ENCODE data around the gene GMPR2.

Gene GMPR2

GRCh38 chr14:24271834-24272263, 39.1 kb downstream of the GMPR2 start:
- DNase-seq (ENCODE audit: low read depth): no peak
- H3K4me3 ChIP-seq (ENCODE audit: low read length): peak overlapping the region; percentile 97
- TF ChIP-seq CTCF (conservative IDR thresholded peaks at IDR 0.05; ENCODE audit: low read length): no peak

GRCh38 chr14:24272467-24272866, 39.7 kb downstream of the GMPR2 start:
- TF ChIP-seq CTCF (conservative IDR thresholded peaks at IDR 0.05; ENCODE audit: low read length): no peak
- no peak overlapping the region for H3K4me3 ChIP-seq (ENCODE audit: low read length)

GRCh38 chr14:24273422-24273998, 40.8 kb downstream of the GMPR2 start:
- no peak for DNase-seq (ENCODE audit: low read depth)
- TF ChIP-seq CTCF (conservative IDR thresholded peaks at IDR 0.05; ENCODE audit: low read length): no peak
- no peak overlapping the region for H3K4me3 ChIP-seq (ENCODE audit: low read length)

More at GRCh38 chr14:24272467-24272866, 39.7 kb downstream of the GMPR2 start:
- DNase-seq (ENCODE audit: low read depth): no peak

GRCh38 chr14:24274101-24274543, 41.4 kb downstream of the GMPR2 start:
- TF ChIP-seq CTCF (conservative IDR thresholded peaks at IDR 0.05; ENCODE audit: low read length): no peak
- no peak for DNase-seq (ENCODE audit: low read depth)
- H3K4me3 ChIP-seq (ENCODE audit: low read length): no peak overlapping the region

GRCh38 chr14:24277071-24277470, 44.3 kb downstream of the GMPR2 start:
- no peak for DNase-seq (ENCODE audit: low read depth)
- H3K4me3 ChIP-seq (ENCODE audit: low read length): no peak overlapping the region
- TF ChIP-seq CTCF (conservative IDR thresholded peaks at IDR 0.05; ENCODE audit: low read length): no peak

- no peak for DNase-seq (ENCODE audit: low read depth)
- TF ChIP-seq CTCF (conservative IDR thresholded peaks at IDR 0.05; ENCODE audit: low read length): no peak
- no peak overlapping the region for H3K4me3 ChIP-seq (ENCODE audit: low read length)
Observed at GRCh38 chr14:24277606-24278321, 45.0 kb downstream of the GMPR2 start.

- no peak for TF ChIP-seq CTCF (conservative IDR thresholded peaks at IDR 0.05; ENCODE audit: low read length)
- no peak for DNase-seq (ENCODE audit: low read depth)
- H3K4me3 ChIP-seq (ENCODE audit: low read length): no peak overlapping the region
Observed at GRCh38 chr14:24278424-24278823, 45.7 kb downstream of the GMPR2 start.

All from AG10803 (cell line).